ENCODE measurements around the gene DMAC2L. TPM values are rescaled to one million over a fixed set of nuclear protein-coding genes. Genes with fewer than 3 reads are reported as not detected.
A peak's percentile ranks its signal among the peaks of the same experiment; 100 is the strongest.

DMAC2L gene
- total RNA-seq, 1 donor from 2014 or later, result 22.7 TPM

DNA sequence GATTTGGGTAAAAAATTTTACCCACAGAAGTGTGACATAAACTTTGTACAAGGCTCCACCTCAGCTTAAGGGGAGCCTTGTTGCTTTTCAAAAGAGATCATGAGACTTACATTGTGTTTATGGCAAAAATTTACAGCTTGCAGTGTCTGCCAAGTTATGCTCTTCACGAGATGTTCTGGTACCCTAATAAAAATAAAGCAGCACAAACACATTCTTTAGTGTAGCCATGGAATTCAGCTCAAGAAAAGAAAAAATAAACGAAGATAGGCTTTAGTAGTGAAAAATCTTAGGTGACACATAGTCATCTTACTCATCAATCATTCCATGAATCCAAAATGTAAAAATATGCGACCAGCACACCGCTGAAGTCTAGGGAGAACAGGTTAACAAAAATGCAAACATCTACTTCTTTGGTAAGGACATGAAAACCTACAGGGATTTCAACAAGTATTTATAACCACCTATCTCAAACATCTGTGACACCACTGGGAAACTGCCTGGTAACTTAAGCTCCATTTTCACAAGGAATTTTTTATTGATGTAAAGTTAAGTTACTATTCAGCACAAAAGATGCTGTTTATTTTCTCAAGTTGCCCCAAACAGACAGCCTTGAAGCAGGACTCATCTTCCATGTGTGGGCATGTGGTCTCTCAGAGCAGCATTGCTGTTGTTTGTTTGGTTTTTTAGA lies 32.9 kb downstream of the DMAC2L start:
- Mint-ChIP-seq H3K9me3 (ENCODE audit: unreplicated experiment) (peaks cover 5% of the 10 kb centered on the region), H3K27me3 (ENCODE audit: unreplicated experiment) (peaks cover 3% of the 10 kb centered on the region), H3K27ac (ENCODE audit: unreplicated experiment) (no peak overlapping the region), H3K4me1 (ENCODE audit: low read depth, unreplicated experiment) (peaks cover 34% of the 10 kb centered on the region), H3K36me3 (ENCODE audit: unreplicated experiment) (no peaks in the 10 kb centered on the region), H3K4me3 (ENCODE audit: unreplicated experiment) (no peak overlapping the region)
- TF ChIP-seq CTCF (IDR thresholded peaks at IDR 0.05; ENCODE audit: partially characterized antibody, unreplicated experiment), result no peak
- no peak for DNase-seq

GRCh38 chr14:50345846-50346422 lies 33.8 kb downstream of the DMAC2L start:
- Mint-ChIP-seq H3K27me3 (ENCODE audit: unreplicated experiment) (peaks cover 1% of the 10 kb centered on the region), H3K9me3 (ENCODE audit: unreplicated experiment) (peaks cover 5% of the 10 kb centered on the region), H3K4me3 (ENCODE audit: unreplicated experiment) (no peak overlapping the region), H3K4me1 (ENCODE audit: low read depth, unreplicated experiment) (peaks cover 30% of the 10 kb centered on the region), H3K36me3 (ENCODE audit: unreplicated experiment) (no peaks in the 10 kb centered on the region), H3K27ac (ENCODE audit: unreplicated experiment) (no peak overlapping the region)
- no peak for DNase-seq
- no peak for TF ChIP-seq CTCF (IDR thresholded peaks at IDR 0.05; ENCODE audit: partially characterized antibody, unreplicated experiment)

- no peak for TF ChIP-seq CTCF (IDR thresholded peaks at IDR 0.05; ENCODE audit: partially characterized antibody, unreplicated experiment)
- peaks cover 1% of the 10 kb centered on the region for H3K27me3 Mint-ChIP-seq (ENCODE audit: unreplicated experiment)
- DNase-seq, result no peak
- H3K4me3 Mint-ChIP-seq (ENCODE audit: unreplicated experiment), result no peak overlapping the region
- peaks cover 5% of the 10 kb centered on the region for H3K9me3 Mint-ChIP-seq (ENCODE audit: unreplicated experiment)
- H3K4me1 Mint-ChIP-seq (ENCODE audit: low read depth, unreplicated experiment), result peaks cover 26% of the 10 kb centered on the region
- H3K36me3 Mint-ChIP-seq (ENCODE audit: unreplicated experiment), result no peaks in the 10 kb centered on the region
- H3K27ac Mint-ChIP-seq (ENCODE audit: unreplicated experiment), result no peak overlapping the region
Measured at GRCh38 chr14:50347521-50347920, 35.4 kb downstream of the DMAC2L start.

- Mint-ChIP-seq H3K36me3 (ENCODE audit: unreplicated experiment) (no peaks in the 10 kb centered on the region), H3K4me3 (ENCODE audit: unreplicated experiment) (no peak overlapping the region), H3K9me3 (ENCODE audit: unreplicated experiment) (peaks cover 2% of the 10 kb centered on the region), H3K27ac (ENCODE audit: unreplicated experiment) (no peak overlapping the region), H3K27me3 (ENCODE audit: unreplicated experiment) (peaks cover 1% of the 10 kb centered on the region), H3K4me1 (ENCODE audit: low read depth, unreplicated experiment) (peaks cover 14% of the 10 kb centered on the region)
- no peak for TF ChIP-seq CTCF (IDR thresholded peaks at IDR 0.05; ENCODE audit: partially characterized antibody, unreplicated experiment)
- no peak for DNase-seq
Measured at GRCh38 chr14:50348933-50349332, 36.8 kb downstream of the DMAC2L start.

DNA sequence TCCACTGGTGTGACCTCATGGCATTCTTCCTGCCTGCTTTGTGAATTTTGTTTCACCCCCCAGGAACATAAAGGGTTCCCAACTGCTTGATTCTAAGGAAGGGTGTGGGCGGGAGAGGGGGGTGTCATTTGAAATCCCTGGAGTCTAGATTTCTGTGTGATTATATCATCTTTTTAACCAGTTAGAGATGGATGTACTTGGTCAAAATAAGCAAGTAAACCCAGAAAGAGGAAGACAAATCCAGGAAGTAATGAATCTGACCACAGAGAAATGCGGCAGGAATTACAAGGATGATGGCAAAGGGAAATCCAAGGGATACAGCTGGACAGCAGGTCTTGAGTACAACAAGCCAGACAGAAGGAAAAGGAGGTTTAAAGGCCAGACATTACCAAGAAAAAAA lies 38.9 kb downstream of the DMAC2L start:
- Mint-ChIP-seq H3K4me3 (ENCODE audit: unreplicated experiment) (no peak overlapping the region), H3K36me3 (ENCODE audit: unreplicated experiment) (no peaks in the 10 kb centered on the region), H3K4me1 (ENCODE audit: low read depth, unreplicated experiment) (peaks cover 7% of the 10 kb centered on the region), H3K27ac (ENCODE audit: unreplicated experiment) (peak overlapping the region; percentile 21), H3K27me3 (ENCODE audit: unreplicated experiment) (no peaks in the 10 kb centered on the region), H3K9me3 (ENCODE audit: unreplicated experiment) (no peaks in the 10 kb centered on the region)
- TF ChIP-seq CTCF (IDR thresholded peaks at IDR 0.05; ENCODE audit: partially characterized antibody, unreplicated experiment), result no peak
- DNase-seq, result no peak

Measured in glutamatergic neuron (in vitro differentiated cells).